RWPE1 (cell line): ENCODE data around the gene ASB6.
A peak's percentile ranks its signal among the peaks of the same experiment; 100 is the strongest.

Source experiments
- CTCF ChIA-PET: fragments of 350-600 bp; sonication (Branson Sonifier 250); formaldehyde crosslinking; extraction: SDS; loops from one replicate; lab custom pipeline; 2021; lab: Yijun Ruan, JAX
- POLR2A ChIA-PET: fragments of 400-600 bp; formaldehyde crosslinking; extraction: SDS; loops from one replicate; lab custom pipeline; 2020; ENCODE audit warnings: antibody characterized with exemption; ENCODE audit not compliant: low non-redundant PET; lab: Yijun Ruan, JAX
- DNase-seq: peaks from one replicate; pipeline ENCODE4 v3.0.0; 2012; ENCODE audit warnings: low spot score
- H3K27ac ChIP-seq: fragments of 450-650 bp; 2 replicates; pipeline ENCODE4 v1.5.1; 2017
- TF ChIP-seq, protein P1 (sequence below): fragments of 450-650 bp; conservative IDR thresholded peaks from 2 replicates; pipeline ENCODE4 v1.5.1; 2017; ENCODE audit warnings: low read depth, mild to moderate bottlenecking

ASB6 gene

DNA sequence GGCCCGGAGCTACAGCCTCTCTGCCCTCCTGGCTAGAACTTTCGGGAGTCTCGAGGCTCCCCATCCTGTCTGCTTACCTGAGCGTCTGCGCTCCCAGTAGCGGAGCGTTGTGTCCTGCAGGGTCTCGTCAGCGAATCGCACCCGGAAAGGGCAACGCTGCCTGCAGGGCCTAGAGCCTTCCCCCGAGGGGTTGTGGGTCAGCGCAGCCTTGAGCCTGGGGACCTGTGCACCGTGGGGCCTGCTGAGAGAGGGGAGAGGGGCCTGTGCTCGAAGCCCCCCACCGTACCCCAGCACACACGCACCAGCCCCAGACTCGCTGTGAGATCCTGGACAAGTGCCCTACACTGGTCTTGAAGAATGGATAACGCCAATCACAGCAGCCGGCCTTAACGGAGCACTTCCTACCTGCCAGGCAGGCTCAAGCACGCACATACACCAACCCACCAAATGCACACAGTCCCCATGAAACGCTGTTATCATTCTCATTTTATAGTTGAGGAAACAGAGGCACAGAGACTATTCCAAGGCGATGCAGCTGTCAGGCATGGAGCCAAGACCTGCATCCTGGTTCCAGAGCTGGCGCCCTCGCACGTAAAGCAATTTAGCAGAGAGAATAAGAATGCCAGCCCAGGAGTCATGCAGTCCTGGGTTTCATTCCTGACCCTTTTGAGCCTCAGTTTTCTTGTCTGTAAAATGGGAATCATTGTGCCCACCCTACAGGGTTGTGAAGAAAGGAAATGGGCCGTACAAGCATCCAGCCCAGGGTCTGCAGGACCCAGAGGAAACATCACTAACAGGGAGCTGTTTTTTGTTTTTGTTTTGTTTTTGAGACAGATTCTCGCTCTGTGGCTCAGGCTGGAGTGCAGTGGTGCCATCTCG is 26.3 kb downstream of the ASB6 start:
- no peak for DNase-seq
- CTCF ChIA-PET: interaction anchor here (0.5 to 2.2 kb wide), 4 partner anchors 9 to 484 kb away, joined by 3 to 7 read pairs (median 3); no protein-coding TSS in a partner anchor
- H3K27ac ChIP-seq: no peak overlapping the region
- TF ChIP-seq, protein P1, sequence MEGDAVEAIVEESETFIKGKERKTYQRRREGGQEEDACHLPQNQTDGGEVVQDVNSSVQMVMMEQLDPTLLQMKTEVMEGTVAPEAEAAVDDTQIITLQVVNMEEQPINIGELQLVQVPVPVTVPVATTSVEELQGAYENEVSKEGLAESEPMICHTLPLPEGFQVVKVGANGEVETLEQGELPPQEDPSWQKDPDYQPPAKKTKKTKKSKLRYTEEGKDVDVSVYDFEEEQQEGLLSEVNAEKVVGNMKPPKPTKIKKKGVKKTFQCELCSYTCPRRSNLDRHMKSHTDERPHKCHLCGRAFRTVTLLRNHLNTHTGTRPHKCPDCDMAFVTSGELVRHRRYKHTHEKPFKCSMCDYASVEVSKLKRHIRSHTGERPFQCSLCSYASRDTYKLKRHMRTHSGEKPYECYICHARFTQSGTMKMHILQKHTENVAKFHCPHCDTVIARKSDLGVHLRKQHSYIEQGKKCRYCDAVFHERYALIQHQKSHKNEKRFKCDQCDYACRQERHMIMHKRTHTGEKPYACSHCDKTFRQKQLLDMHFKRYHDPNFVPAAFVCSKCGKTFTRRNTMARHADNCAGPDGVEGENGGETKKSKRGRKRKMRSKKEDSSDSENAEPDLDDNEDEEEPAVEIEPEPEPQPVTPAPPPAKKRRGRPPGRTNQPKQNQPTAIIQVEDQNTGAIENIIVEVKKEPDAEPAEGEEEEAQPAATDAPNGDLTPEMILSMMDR: no peak
- POLR2A ChIA-PET: no interaction called here

- H3K27ac ChIP-seq: no peak overlapping the region
- DNase-seq: no peak
- CTCF ChIA-PET: interaction anchor here (0.5 to 2.2 kb wide), 3 partner anchors 9 to 483 kb away, joined by 3 to 13 read pairs (median 7); no protein-coding TSS in a partner anchor
- POLR2A ChIA-PET: no interaction called here
- TF ChIP-seq, protein P1: no peak
Measured at GRCh38 chr9:129614932-129615331, 27.0 kb downstream of the ASB6 start.

DNA sequence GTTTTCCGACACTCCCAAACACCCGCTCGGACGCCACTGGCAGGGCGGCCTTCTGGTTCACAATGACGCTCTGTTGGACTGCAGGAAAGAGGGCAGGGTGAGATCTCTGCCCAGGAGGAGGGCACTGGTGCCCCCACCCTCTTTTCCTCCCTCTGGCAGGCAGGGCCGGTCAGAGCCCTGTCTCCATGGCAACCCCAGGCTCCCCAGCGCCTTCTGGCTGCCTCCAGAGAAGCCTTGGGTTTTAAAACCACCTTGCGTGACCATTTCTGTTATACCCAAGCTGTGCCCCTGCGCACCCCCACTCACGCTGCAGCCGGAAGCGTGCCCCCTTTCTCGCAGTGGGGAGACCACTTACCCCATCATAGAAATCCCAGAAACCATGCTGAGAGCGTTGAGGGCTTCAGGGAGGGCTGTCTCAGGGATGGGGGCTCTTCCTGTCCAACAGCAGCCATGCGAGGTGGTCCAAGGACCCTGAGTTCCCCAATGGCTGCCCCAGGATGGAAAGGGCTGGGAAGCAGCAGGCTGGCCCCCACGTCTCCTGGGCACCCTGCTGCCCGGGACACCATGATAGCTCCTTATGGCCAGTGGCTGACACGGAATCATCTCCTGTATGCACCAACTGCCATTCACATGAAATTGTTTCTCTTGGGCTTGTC is 28.3 kb downstream of the ASB6 start:
- CTCF ChIA-PET: interaction anchor here (0.6 to 2.2 kb wide), 8 partner anchors 11 to 482 kb away, joined by 3 to 13 read pairs (median 4); no protein-coding TSS in a partner anchor
- TF ChIP-seq, protein P1: no peak
- POLR2A ChIA-PET: interaction anchor here (0.9 kb wide), 1 partner anchor 124 kb away, joined by 3 read pairs; no protein-coding TSS in a partner anchor
- DNase-seq: no peak
- H3K27ac ChIP-seq: no peak overlapping the region; the same call in 1 of the 2 replicates

DNA sequence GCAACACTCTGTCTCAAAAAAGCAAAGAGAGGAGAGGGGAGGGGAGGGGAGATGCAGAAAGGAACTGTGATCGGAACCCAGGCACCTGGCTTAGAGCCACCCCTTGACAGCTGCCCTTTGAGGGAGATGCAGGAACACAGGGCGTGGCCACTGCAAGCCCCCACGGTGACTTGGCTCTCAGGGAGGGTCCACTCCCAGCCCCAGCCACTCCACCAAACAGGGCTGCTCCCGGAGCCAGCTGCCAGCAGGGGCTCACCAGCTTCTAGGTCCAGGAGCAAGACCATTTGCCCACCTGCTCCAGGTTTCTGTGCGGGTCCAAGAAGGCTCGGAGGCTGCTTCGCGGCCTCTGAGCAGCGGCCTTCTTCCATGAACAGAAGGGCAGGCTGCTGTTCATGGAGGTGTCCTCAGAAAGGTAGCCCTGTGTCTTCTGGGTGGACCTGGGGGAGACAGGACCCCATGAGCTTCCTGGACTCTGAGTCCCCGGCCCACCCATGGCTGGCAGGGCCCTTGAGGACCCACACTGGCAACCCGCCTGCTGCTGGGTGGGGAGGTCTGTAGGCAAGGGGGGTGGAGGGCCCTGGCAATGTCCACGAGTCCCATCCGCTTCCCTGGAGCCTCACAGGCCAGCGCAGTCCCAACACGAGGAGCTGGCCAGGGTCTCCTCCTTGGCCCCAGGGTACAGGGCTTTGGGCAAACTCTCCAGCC is 29.0 kb downstream of the ASB6 start:
- TF ChIP-seq, protein P1: no peak
- no peak for DNase-seq
- POLR2A ChIA-PET: interaction anchor here (0.6 kb wide), 1 partner anchor 443 kb away, joined by 4 read pairs; no protein-coding TSS in a partner anchor
- H3K27ac ChIP-seq: peak overlapping the region; percentile 83; the same call in 1 of the 2 replicates
- CTCF ChIA-PET: interaction anchor here (0.6 to 5.5 kb wide), 9 partner anchors 11 to 481 kb away, joined by 3 to 37 read pairs (median 4); no protein-coding TSS in a partner anchor

GRCh38 chr9:129612123-129612522 is 29.8 kb downstream of the ASB6 start:
- TF ChIP-seq, protein P1: peak; percentile 16; the same call in 1 of the 2 replicates
- POLR2A ChIA-PET: no interaction called here
- CTCF ChIA-PET: interaction anchor here (0.6 to 5.5 kb wide), 9 partner anchors 8 to 475 kb away, joined by 3 to 37 read pairs (median 5); partner anchors contain the start of gene C9orf50
- peak overlapping the region; percentile 83; the same call in 1 of the 2 replicates for H3K27ac ChIP-seq
- no peak for DNase-seq
